Ovary (tissue), 9 donors: ENCODE results near the gene CACNA1E. TPM values are rescaled to one million over a fixed set of nuclear protein-coding genes. Genes with fewer than 3 reads are reported as not detected.

Source experiments
- DNase-seq, 5 donors: peaks; one replicate each; pipeline ENCODE4 v3.0.0-alpha.2; 2019 to 2020
- H3K27ac ChIP-seq, 2 donors: fragments of 200-600 bp; one replicate each; pipeline versions ENCODE4 v1.5.1 to v1.8.0; 2019 to 2022
- H3K27me3 ChIP-seq: fragments of 200-600 bp; one replicate; pipeline ENCODE4 v1.8.0; 2022
- H3K36me3 ChIP-seq: fragments of 200-600 bp; sonication (generic); one replicate; pipeline ENCODE4 v1.5.1; 2019
- H3K4me1 ChIP-seq: one replicate; pipeline ENCODE4 v1.8.1; 2013; ENCODE audit warnings: mild to moderate bottlenecking, moderate library complexity; ENCODE audit not compliant: insufficient read depth
- H3K4me3 ChIP-seq: fragments of 200-600 bp; sonication (generic); one replicate; pipeline ENCODE4 v1.5.1; 2017
- H3K9me3 ChIP-seq, 2 donors: fragments of 200-600 bp in 1 of 2; sonication (generic) in 1 of 2; one replicate each; pipeline versions ENCODE4 v1.5.1 to v1.8.1; 2013 to 2019; ENCODE audit warnings: mild to moderate bottlenecking in 1 of 2, moderate library complexity in 1 of 2
- EP300 ChIP-seq: sonication (generic); formaldehyde crosslinking; IDR thresholded peaks from one replicate; pipeline ENCODE4 v1.6.1; 2017; ENCODE audit warnings: antibody characterized with exemption
- POLR2A ChIP-seq: fragments of 450-650 bp; IDR thresholded peaks from one replicate; pipeline ENCODE4 v1.6.1; 2017; ENCODE audit warnings: antibody characterized with exemption, mild to moderate bottlenecking, moderate library complexity
- WGBS, 3 donors: extraction: QIAGEN DNeasy Blood & Tissue Kit in 1 of 3; methylation state at CpG; one replicate each; pipeline versions ENCODE4 v1.1.5 to v1.1.7; 2013 to 2017; 5-methylcytosine and 5-hydroxymethylcytosine counted together
- intact Hi-C, 4 donors: fragments of 100-400 bp; cut with DNase I; formaldehyde crosslinking; loops; one replicate each; pipeline versions ENCODE4 v1.11.0 to v1.15.1; 2022 to 2023
- polyA plus RNA-seq, 2 donors: library from polyadenylated mRNA; stranded (reverse); fragments of 200-250 nt in 1 of 2; fragments of 350-450 nt in 1 of 2; fragmentation: Illumina TruSeq in 1 of 2; extraction: RNeasy Lipid Tissue Mini Kit (QIAGEN cat#74804) in 1 of 2; gene quantifications; one replicate each; pipeline ENCODE4 v1.2.3, GENCODE V29; 2013 to 2014
- total RNA-seq, 7 donors: library from RNA; depleted of rRNA in 2 of 7; stranded (reverse); fragments of >200 nt in 2 of 7; fragmentation: NEBNext Ultra II Directional in 3 of 7; extraction: Animal tissue kit (Norgen Biotek cat#: 25700) in 3 of 7; gene quantifications; one replicate each; pipeline versions ENCODE4 v1.1.0 to v1.2.4, GENCODE V29; 2016 to 2023
- TF ChIP-seq, protein P1 (sequence below), 3 donors: fragments of 450-650 bp in 2 of 3; fragments of 200-600 bp in 1 of 3; IDR thresholded peaks; one replicate each; pipeline versions ENCODE4 v1.5.1 to v1.8.0; 2016 to 2022; ENCODE audit warnings: antibody characterized with exemption in 3 of 3, mild to moderate bottlenecking in 1 of 3
- donor health status: DM: no; HTN: no; CAD: no; lungs with moderate emphysema.
- donor health status: DM: no; HTN: no; CAD: no.
- donor health status: Bipolar disorder and iron deficiency.
- donor health status: DM: yes; HTN: yes; CAD: no.
- donor health status: DM: no; HTN: no; CAD: no.
- donor health status: DM: yes; HTN: yes; CAD: no.

The CACNA1E gene
- total and polyA plus RNA-seq, 9 donors = 0.01 to 0.34 (median 0.10) TPM; not detected in 3

GRCh38 chr1:181607524-181607923, 124.2 kb downstream of the CACNA1E start:
- intact Hi-C loops = no loop called here
- WGBS, 3 donors = 74 to 82% (median 78%) methylated on average over 3 of the region's 3 CpGs
- TF ChIP-seq POLR2A (no peak), EP300 (no peak)
- TF ChIP-seq, protein P1, sequence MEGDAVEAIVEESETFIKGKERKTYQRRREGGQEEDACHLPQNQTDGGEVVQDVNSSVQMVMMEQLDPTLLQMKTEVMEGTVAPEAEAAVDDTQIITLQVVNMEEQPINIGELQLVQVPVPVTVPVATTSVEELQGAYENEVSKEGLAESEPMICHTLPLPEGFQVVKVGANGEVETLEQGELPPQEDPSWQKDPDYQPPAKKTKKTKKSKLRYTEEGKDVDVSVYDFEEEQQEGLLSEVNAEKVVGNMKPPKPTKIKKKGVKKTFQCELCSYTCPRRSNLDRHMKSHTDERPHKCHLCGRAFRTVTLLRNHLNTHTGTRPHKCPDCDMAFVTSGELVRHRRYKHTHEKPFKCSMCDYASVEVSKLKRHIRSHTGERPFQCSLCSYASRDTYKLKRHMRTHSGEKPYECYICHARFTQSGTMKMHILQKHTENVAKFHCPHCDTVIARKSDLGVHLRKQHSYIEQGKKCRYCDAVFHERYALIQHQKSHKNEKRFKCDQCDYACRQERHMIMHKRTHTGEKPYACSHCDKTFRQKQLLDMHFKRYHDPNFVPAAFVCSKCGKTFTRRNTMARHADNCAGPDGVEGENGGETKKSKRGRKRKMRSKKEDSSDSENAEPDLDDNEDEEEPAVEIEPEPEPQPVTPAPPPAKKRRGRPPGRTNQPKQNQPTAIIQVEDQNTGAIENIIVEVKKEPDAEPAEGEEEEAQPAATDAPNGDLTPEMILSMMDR (IDR thresholded peaks at IDR 0.05) = no peak

DNA sequence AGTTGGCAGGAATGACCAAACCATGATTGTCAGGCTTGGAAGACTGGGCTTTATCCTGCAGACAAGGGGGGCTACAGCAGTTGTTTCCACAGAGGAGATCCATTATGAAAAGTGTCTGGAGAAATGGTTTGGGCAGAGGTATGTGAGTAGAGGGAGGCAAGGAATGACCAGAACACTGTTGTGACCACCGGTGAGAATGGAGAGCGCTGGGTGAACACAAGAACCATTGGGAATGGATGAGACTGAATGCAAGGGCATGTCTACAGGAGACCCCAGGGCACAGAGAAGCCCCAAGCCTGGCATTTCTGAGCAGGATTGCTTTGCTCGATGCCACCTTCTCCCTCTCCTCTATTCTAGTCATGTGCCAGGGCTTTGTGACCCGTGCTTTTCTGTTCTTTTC, 125.1 kb downstream of the CACNA1E start:
- Histone ChIP-seq H3K27ac (no peak overlapping the region), H3K36me3 (no peaks in the 10 kb centered on the region), H3K4me1 (no peaks in the 10 kb centered on the region), H3K4me3 (no peak overlapping the region), H3K9me3 (no peaks in the 10 kb centered on the region), H3K27me3 (no peaks in the 10 kb centered on the region)
- WGBS, 3 donors = 78 to 88% (median 87%) methylated on average over 4 of the region's 4 CpGs
- intact Hi-C loops = no loop called here
- no peak for DNase-seq
- TF ChIP-seq EP300 (no peak), POLR2A (no peak)
- TF ChIP-seq, protein P1 (IDR thresholded peaks at IDR 0.05) = no peak

More at GRCh38 chr1:181607524-181607923, 124.2 kb downstream of the CACNA1E start:
- Histone ChIP-seq H3K27me3 (no peaks in the 10 kb centered on the region), H3K27ac (no peak overlapping the region), H3K4me3 (no peak overlapping the region), H3K36me3 (no peaks in the 10 kb centered on the region), H3K9me3 (no peaks in the 10 kb centered on the region), H3K4me1 (no peaks in the 10 kb centered on the region)
- no peak for DNase-seq

GRCh38 chr1:181608948-181609347, 125.6 kb downstream of the CACNA1E start:
- Histone ChIP-seq H3K27ac (no peak overlapping the region), H3K4me1 (no peaks in the 10 kb centered on the region), H3K4me3 (no peak overlapping the region), H3K36me3 (no peaks in the 10 kb centered on the region), H3K9me3 (no peaks in the 10 kb centered on the region), H3K27me3 (no peaks in the 10 kb centered on the region)
- intact Hi-C loops = no loop called here
- no peak for DNase-seq
- TF ChIP-seq, protein P1 (IDR thresholded peaks at IDR 0.05) = no peak
- TF ChIP-seq POLR2A (no peak), EP300 (no peak)
- 51 to 58% (median 54%) methylated on average over 4 of the region's 4 CpGs for WGBS, 3 donors

DNA sequence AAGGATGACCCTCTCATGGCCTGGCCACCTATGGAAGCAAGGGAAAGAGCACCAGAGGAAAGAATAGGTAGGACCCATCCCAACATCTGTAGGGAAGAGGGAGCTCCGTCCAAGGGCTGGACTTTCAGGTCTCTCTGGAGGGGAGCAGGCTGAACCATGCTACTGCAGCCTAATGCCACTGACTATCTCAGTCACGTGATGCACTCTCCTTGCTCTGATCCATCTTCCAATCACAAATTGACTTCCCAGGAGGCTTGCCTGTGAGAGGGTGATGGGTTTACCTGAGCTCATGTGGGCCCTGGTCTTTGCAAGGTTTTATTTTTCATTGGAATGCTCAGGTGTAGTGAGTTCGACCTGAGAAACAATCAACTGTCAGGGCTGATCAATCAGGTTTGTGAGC, 128.8 kb downstream of the CACNA1E start:
- 69 to 80% (median 80%) methylated on average over 3 of the region's 3 CpGs for WGBS, 3 donors
- no peak overlapping the region for H3K4me3 ChIP-seq
- TF ChIP-seq, protein P1 (IDR thresholded peaks at IDR 0.05) = no peak
- no peak for TF ChIP-seq POLR2A
- TF ChIP-seq EP300 = no peak
- H3K27ac ChIP-seq = no peak overlapping the region
- no peaks in the 10 kb centered on the region for H3K4me1 ChIP-seq
- H3K9me3 ChIP-seq = no peaks in the 10 kb centered on the region
- no peaks in the 10 kb centered on the region for H3K27me3 ChIP-seq
- H3K36me3 ChIP-seq = no peaks in the 10 kb centered on the region
- no peak for DNase-seq
- intact Hi-C loops = no loop called here

- Histone ChIP-seq H3K9me3 (no peaks in the 10 kb centered on the region), H3K4me3 (no peak overlapping the region), H3K27me3 (no peaks in the 10 kb centered on the region), H3K27ac (no peak overlapping the region), H3K4me1 (no peaks in the 10 kb centered on the region), H3K36me3 (no peaks in the 10 kb centered on the region)
- TF ChIP-seq POLR2A = no peak
- TF ChIP-seq EP300 = no peak
- TF ChIP-seq, protein P1 (IDR thresholded peaks at IDR 0.05) = no peak
- 22 to 38% (median 30%) methylated on average over 2 of the region's 2 CpGs for WGBS, 3 donors
- no peak for DNase-seq
- intact Hi-C loops = no loop called here
These were observed 135.2 kb downstream of the CACNA1E start for GRCh38 chr1:181618559-181618958.
